ENCODE results near the gene CEBPZOS.

GRCh38 chr2:37230581-37230980, 34.3 kb downstream of the CEBPZOS start:
- TF ChIP-seq POLR2A (IDR thresholded peaks at IDR 0.05) (no peak), CTCF (IDR thresholded peaks at IDR 0.05) (no peak)

All from testis (tissue), 2 donors.